CD14-positive monocyte (primary cell): ENCODE results near the gene LNX2. TPM values are rescaled to one million over a fixed set of nuclear protein-coding genes. Genes with fewer than 3 reads are reported as not detected.
"Not testable (repeated sequence)": the region's sequence is repeated elsewhere in the genome, so short reads cannot be mapped to it uniquely, and the experiment has no call there.

Experiments used
- DNase-seq, 3 donors: peaks; one replicate each; pipeline ENCODE4 v3.0.0-alpha.2; 2011 to 2022
- H2AFZ ChIP-seq: 2 replicates; pipeline ENCODE4 v1.6.0; 2012; ENCODE audit warnings: mild to moderate bottlenecking, low read depth, low read length, inconsistent platforms; ENCODE audit not compliant: insufficient read depth, poor library complexity, severe bottlenecking
- H3K27ac ChIP-seq, 2 donors: 1 replicate in 1 of 2; 2 replicates in 1 of 2; pipeline ENCODE4 v1.5.1; 2012 to 2013; ENCODE audit warnings: low read length in 2 of 2, control low read depth in 1 of 2, inconsistent platforms in 1 of 2, low read depth in 1 of 2, mild to moderate bottlenecking in 1 of 2
- H3K27me3 ChIP-seq, 2 donors: one replicate each; pipeline versions ENCODE4 v1.6.0 to v1.6.1; 2011 to 2013; ENCODE audit warnings: low read length in 2 of 2; ENCODE audit not compliant: control insufficient read depth in 2 of 2, insufficient read depth in 2 of 2
- H3K36me3 ChIP-seq, 2 donors: replicated peaks in 1 of 2; 1 replicate in 1 of 2; 2 replicates in 1 of 2; pipeline versions ENCODE4 v1.5.1 to v1.6.1; 2012 to 2013; ENCODE audit warnings: low read length in 2 of 2, control low read depth in 1 of 2, inconsistent platforms in 1 of 2, mild to moderate bottlenecking in 1 of 2; ENCODE audit not compliant: insufficient read depth in 2 of 2, control insufficient read depth in 1 of 2
- H3K4me1 ChIP-seq, 2 donors: 1 replicate in 1 of 2; 2 replicates in 1 of 2; pipeline versions ENCODE4 v1.5.1 to v1.6.1; 2012 to 2013; ENCODE audit warnings: low read length in 2 of 2, control low read depth in 1 of 2, inconsistent platforms in 1 of 2, mild to moderate bottlenecking in 1 of 2, moderate library complexity in 1 of 2; ENCODE audit not compliant: insufficient read depth in 2 of 2, control insufficient read depth in 1 of 2
- H3K4me2 ChIP-seq: replicated peaks from 2 replicates; pipeline ENCODE3; 2012; ENCODE audit warnings: low read length, moderate library complexity, mild to moderate bottlenecking; ENCODE audit not compliant: poor library complexity, severe bottlenecking; ENCODE audit errors: extremely low read depth
- H3K4me3 ChIP-seq, 3 experiments: fragments of 200-600 bp in 1 of 3; sonication (generic) in 1 of 3; replicated peaks in 1 of 3; 1 replicate in 2 of 3; 2 replicates in 1 of 3; pipeline ENCODE4 v1.5.1; 2011 to 2013; ENCODE audit warnings: low read length in 3 of 3, mild to moderate bottlenecking in 3 of 3, control low read depth in 2 of 3, low read depth in 2 of 3, inconsistent platforms in 1 of 3, moderate library complexity in 1 of 3
- H3K79me2 ChIP-seq: 2 replicates; pipeline ENCODE4 v1.6.0; 2012; ENCODE audit warnings: mild to moderate bottlenecking, control low read depth, inconsistent platforms, low read length, moderate library complexity; ENCODE audit not compliant: insufficient read depth
- H3K9ac ChIP-seq: 2 replicates; pipeline ENCODE4 v1.6.0; 2017; ENCODE audit warnings: low read length, mild to moderate bottlenecking; ENCODE audit not compliant: insufficient read depth, poor library complexity, severe bottlenecking
- H3K9me3 ChIP-seq, 2 donors: replicated peaks in 1 of 2; 1 replicate in 1 of 2; 2 replicates in 1 of 2; pipeline versions ENCODE4 v1.5.1 to v1.6.1; 2012 to 2013; ENCODE audit warnings: low read length in 2 of 2, control low read depth in 1 of 2; ENCODE audit not compliant: control insufficient read depth in 1 of 2, insufficient read depth in 1 of 2
- H4K20me1 ChIP-seq: 2 replicates; pipeline ENCODE4 v1.6.0; 2012; ENCODE audit warnings: mild to moderate bottlenecking, low read length, control low read depth, moderate library complexity; ENCODE audit not compliant: insufficient read depth
- H3K27ac Mint-ChIP-seq, 7 donors: one replicate each; pipeline ENCODE4 v1.8.0; 2020; ENCODE audit warnings: mild to moderate bottlenecking in 7 of 7, mixed read lengths in 7 of 7, moderate library complexity in 6 of 7, inconsistent platforms in 2 of 7
- H3K27me3 Mint-ChIP-seq, 3 donors: one replicate each; pipeline ENCODE4 v1.8.0; 2021 to 2022; ENCODE audit warnings: low read depth in 3 of 3, mild to moderate bottlenecking in 3 of 3, mixed read lengths in 3 of 3, moderate library complexity in 3 of 3, inconsistent platforms in 1 of 3
- H3K36me3 Mint-ChIP-seq, 2 donors: one replicate each; pipeline ENCODE4 v1.8.0; 2020; ENCODE audit warnings: mixed read lengths in 2 of 2, inconsistent platforms in 1 of 2, mild to moderate bottlenecking in 1 of 2
- H3K4me1 Mint-ChIP-seq: one replicate; pipeline ENCODE4 v1.8.0; 2020; ENCODE audit warnings: mild to moderate bottlenecking, mixed read lengths
- H3K4me3 Mint-ChIP-seq, 2 donors: one replicate each; pipeline ENCODE4 v1.8.0; 2020; ENCODE audit warnings: mild to moderate bottlenecking in 2 of 2, mixed read lengths in 2 of 2, moderate library complexity in 1 of 2
- H3K9me3 Mint-ChIP-seq, 7 donors: one replicate each; pipeline ENCODE4 v1.8.0; 2020 to 2022; ENCODE audit warnings: mixed read lengths in 7 of 7, mild to moderate bottlenecking in 6 of 7, moderate library complexity in 6 of 7, inconsistent platforms in 2 of 7
- CTCF ChIP-seq: fragments of 200-600 bp; IDR thresholded peaks from one replicate; pipeline ENCODE4 v1.8.0; 2022; ENCODE audit warnings: antibody characterized with exemption, mild to moderate bottlenecking
- WGBS: methylation state at CpG from one replicate; pipeline ENCODE4 v1.1.5; 2013; ENCODE audit warnings: missing lambda C conversion rate; ENCODE audit not compliant: insufficient coverage; 5-methylcytosine and 5-hydroxymethylcytosine counted together
- intact Hi-C, 2 donors: fragments of 100-400 bp; cut with micrococcal nuclease; formaldehyde crosslinking; loops; one replicate each; pipeline versions ENCODE4 v1.15.0 to v1.15.1; 2023
- polyA plus RNA-seq, 3 donors: library from polyadenylated mRNA; depleted of rRNA in 1 of 3; unstranded in 2 of 3; stranded (reverse) in 1 of 3; fragments of 300-500 nt in 2 of 3; fragments of >200 nt in 1 of 3; fragmentation: Illumina TruSeq in 2 of 3; gene quantifications; 1 replicate in 2 of 3; 2 replicates in 1 of 3; pipeline ENCODE4 v1.2.3, GENCODE V29; 2012 to 2021

Gene LNX2
- polyA plus RNA-seq, 3 donors = 0.89 to 2.3 (median 1.5) TPM

GRCh38 chr13:27631665-27632064 is 11.3 kb upstream of the LNX2 start:
- no peak overlapping the region for H3K4me2 ChIP-seq
- no CpG with 5 or more reads among the region's 2 CpGs for WGBS
- H3K9ac ChIP-seq = no peak overlapping the region
- H3K4me1 ChIP-seq = peaks cover 0 to 6% of the 10 kb centered on the region in 2 donors
- intact Hi-C loops = no loop called here
- peaks cover 93% of the 10 kb centered on the region for H4K20me1 ChIP-seq
- Mint-ChIP-seq H3K9me3 (no peaks in the 10 kb centered on the region), H3K36me3 (peaks cover 22 to 56% of the 10 kb centered on the region in 2 donors), H3K4me1 (peaks cover 17% of the 10 kb centered on the region), H3K27me3 (no peaks in the 10 kb centered on the region), H3K27ac (no peak overlapping the region), H3K4me3 (no peak overlapping the region)
- H3K9me3 ChIP-seq = no peaks in the 10 kb centered on the region
- peak overlapping the region in 1 of 2 donors; percentile 58 for H3K27ac ChIP-seq
- H3K27me3 ChIP-seq = no peaks in the 10 kb centered on the region
- TF ChIP-seq CTCF = no peak
- H3K4me3 ChIP-seq = no peak overlapping the region
- peaks cover 10 to 54% of the 10 kb centered on the region in 2 donors for H3K36me3 ChIP-seq
- no peak for DNase-seq
- no peak overlapping the region for H2AFZ ChIP-seq
- H3K79me2 ChIP-seq = peaks cover 93% of the 10 kb centered on the region

GRCh38 chr13:27631156-27631555 is 10.8 kb upstream of the LNX2 start:
- H3K9me3 ChIP-seq = no peaks in the 10 kb centered on the region
- H3K27ac ChIP-seq = peak overlapping the region in 1 of 2 donors; percentile 40
- H3K36me3 ChIP-seq = peaks cover 10 to 59% of the 10 kb centered on the region in 2 donors
- H3K4me1 ChIP-seq = peaks cover 0 to 6% of the 10 kb centered on the region in 2 donors
- Mint-ChIP-seq H3K27ac (peak overlapping the region in 2 of 7 donors; percentile 20 to 59), H3K27me3 (no peaks in the 10 kb centered on the region), H3K9me3 (no peaks in the 10 kb centered on the region), H3K36me3 (peaks cover 25 to 58% of the 10 kb centered on the region in 2 donors), H3K4me3 (no peak overlapping the region), H3K4me1 (peaks cover 17% of the 10 kb centered on the region)
- intact Hi-C loops = no loop called here
- H3K9ac ChIP-seq = no peak overlapping the region
- H2AFZ ChIP-seq = no peak overlapping the region
- TF ChIP-seq CTCF = no peak
- H3K4me3 ChIP-seq = no peak overlapping the region
- no peak for DNase-seq
- peaks cover 93% of the 10 kb centered on the region for H4K20me1 ChIP-seq
- no peak overlapping the region for H3K4me2 ChIP-seq
- H3K79me2 ChIP-seq = peaks cover 93% of the 10 kb centered on the region
- H3K27me3 ChIP-seq = no peaks in the 10 kb centered on the region
- 92% methylated on average over 2 of the region's 4 CpGs for WGBS

- not testable (repeated sequence) for H3K9me3 ChIP-seq, H3K9ac ChIP-seq, H3K9me3 Mint-ChIP-seq, H3K27me3 ChIP-seq, DNase-seq, H3K27ac ChIP-seq, H3K4me3 Mint-ChIP-seq, H3K4me3 ChIP-seq, H3K4me1 ChIP-seq, H3K4me2 ChIP-seq, H2AFZ ChIP-seq, H3K27me3 Mint-ChIP-seq
- Histone ChIP-seq H4K20me1 (peaks cover 96% of the 10 kb centered on the region), H3K79me2 (peaks cover 96% of the 10 kb centered on the region), H3K36me3 (peaks cover 13 to 70% of the 10 kb centered on the region in 2 donors)
- WGBS = no CpG with 5 or more reads among the region's 4 CpGs
- H3K4me1 Mint-ChIP-seq = peaks cover 26% of the 10 kb centered on the region
- H3K36me3 Mint-ChIP-seq = peaks cover 39 to 69% of the 10 kb centered on the region in 2 donors
- intact Hi-C loops = loop anchor here (10.0 kb wide), 2 partner anchors 204 to 374 kb away; partner anchors contain the start of genes GTF3A (in 1 of the 2) and RPL21 (in 1 of the 2)
- H3K27ac Mint-ChIP-seq = peak overlapping the region in 1 of 7 donors; percentile 51
Measured at GRCh38 chr13:27628766-27629165, 8.4 kb upstream of the LNX2 start.
